GM12874 (cell line): ENCODE data around the gene C1QBP.

Source experiments
- CTCF ChIP-seq: IDR thresholded peaks from 2 replicates; pipeline ENCODE4 v1.5.1; 2011; ENCODE audit warnings: low read depth, mild to moderate bottlenecking, control low read depth, low read length, moderate library complexity; ENCODE audit not compliant: insufficient read depth

C1QBP gene

GRCh38 chr17:5438716-5439445 is at the start of gene C1QBP:
Gene C1QBP (minus strand): TSS chr17:5439155. CDS start chr17:5439073, 82 bp downstream.
- peak; percentile 98 for TF ChIP-seq CTCF

- no peak for TF ChIP-seq CTCF
Observed at GRCh38 chr17:5488752-5489151, 49.8 kb upstream of the C1QBP start.

- TF ChIP-seq CTCF, result no peak
Observed at GRCh38 chr17:5486206-5487124, 47.5 kb upstream of the C1QBP start, which contains the start of gene MIS12. Gene MIS12 (plus strand): TSS chr17:5486566. CDS start chr17:5488863, 2,297 bp downstream.

- no peak for TF ChIP-seq CTCF
Observed at GRCh38 chr17:5485270-5486205, 46.6 kb upstream of the C1QBP start, which contains the start of gene DERL2. Gene DERL2 (minus strand): TSS chr17:5486178. CDS start chr17:5486161, 17 bp downstream.

- no peak for TF ChIP-seq CTCF
Observed at GRCh38 chr17:5481451-5481850, 42.5 kb upstream of the C1QBP start.

GRCh38 chr17:5480962-5481361 is 42.0 kb upstream of the C1QBP start:
- no peak for TF ChIP-seq CTCF
